ENCODE measurements around the gene LIMA1.
"Not testable (repeated sequence)": the region's sequence is repeated elsewhere in the genome, so short reads cannot be mapped to it uniquely, and the experiment has no call there.

LIMA1 gene

DNA sequence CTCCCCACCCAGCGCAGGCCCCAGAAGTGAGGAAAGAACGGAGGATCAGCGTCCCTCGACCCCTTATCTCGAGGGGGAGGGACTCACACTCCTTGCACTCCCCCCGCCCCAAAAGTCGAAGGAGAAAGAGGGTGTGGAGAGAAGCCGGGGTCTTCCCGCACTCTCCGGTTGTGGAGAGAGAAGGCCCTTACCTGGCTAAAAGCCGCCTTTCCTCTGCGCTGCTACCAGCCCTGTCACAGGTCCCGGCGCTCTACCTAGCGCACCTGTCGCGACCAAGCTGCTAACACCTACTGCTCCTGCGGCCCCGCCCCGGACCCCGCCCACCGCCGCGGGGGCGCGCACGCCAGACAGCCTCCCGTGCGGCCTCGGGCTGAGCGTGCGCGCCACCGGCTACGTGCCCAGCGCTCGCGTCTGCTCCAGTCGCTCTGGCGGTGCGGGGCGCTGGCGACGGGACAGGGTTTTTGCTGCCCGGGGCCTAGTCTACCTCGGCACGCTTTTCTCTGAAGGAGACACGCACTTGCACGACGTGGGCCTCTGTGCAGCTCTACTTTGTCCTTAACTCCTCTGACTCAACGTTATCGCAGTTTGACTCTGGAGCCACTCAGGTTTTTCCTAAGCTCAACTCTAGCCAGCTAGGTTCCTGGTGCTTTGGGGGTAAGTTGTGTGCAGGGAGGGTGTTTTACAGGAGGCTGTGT is at the start of gene LIMA1:
TSS of gene LIMA1 (minus strand) at position 292 of the 695 bp plus-strand sequence. CDS start 34,769 bp downstream, outside the sequence.
- DNase-seq = peak; percentile 85

DNA sequence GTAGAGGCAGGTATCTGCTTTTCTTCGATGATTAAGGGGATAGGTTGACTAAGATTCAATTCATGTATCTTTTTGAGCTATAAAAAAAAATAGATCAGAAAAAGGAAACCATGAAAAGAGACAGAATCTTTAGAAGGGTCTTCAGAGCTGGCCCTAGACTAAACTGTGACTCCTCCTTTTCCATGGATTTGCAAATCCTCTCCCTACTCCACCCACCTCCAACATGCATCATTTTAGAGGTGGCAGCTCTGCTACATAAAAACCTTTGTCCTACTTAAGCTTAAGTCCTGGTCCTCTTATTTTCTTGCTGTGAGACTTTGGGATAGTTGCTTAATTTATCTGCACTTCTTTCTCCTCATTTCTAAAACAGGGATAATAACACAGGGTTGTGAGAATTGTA is 48.4 kb upstream of the LIMA1 start:
- DNase-seq = no peak

DNA sequence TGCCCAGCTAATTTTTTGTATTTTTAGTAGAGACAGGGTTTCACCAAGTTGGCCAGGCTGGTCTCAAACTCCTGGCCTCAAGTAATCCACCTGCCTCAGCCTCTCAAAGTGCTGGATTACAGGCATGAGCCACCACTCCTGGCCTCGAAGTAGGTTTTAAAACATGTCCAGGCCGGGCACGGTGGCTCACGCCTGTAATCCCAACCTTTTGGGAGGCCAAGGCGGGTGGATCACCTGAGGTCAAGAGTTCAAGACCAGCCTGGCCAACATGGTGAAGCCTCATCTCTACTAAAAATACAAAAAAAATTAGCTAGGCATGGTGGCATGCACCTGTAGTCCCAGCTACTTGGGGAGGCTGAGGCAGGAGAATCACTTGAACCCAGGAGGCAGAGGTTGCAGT is 45.3 kb upstream of the LIMA1 start:
- DNase-seq = not testable (repeated sequence)

DNA sequence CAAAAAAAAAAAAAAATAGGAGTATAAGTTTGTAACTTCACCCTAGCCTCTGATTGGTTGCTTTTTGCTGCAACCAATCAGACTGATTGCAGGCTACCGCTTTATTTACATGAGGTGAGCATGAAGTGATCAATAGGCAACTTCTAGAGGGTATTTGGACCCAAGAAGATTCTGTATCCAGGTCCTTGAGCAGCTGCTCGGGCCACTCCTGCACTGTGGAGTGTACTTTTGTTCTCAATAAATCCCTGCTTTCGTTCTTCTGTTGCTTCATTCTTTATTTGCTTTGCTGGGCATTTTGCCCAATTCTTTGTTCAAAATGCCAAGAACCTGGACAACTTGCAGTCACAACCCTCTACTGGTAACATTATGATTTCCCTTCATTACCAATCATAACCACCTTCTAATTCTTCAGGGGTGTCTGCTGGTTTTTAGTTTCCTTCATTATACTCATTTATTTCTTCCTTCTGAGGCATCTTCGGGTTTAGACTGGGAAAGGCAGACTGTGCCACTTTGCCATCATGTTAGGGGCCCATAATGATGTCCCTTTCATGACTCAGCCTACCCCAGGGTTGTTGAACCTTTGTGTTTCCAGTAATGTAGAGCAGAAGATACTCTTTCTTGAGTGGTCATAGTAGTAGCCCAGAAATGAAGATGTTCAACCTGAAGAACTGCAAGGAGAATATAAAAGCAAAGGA is 43.4 kb upstream of the LIMA1 start:
- DNase-seq = peak; percentile 22

DNA sequence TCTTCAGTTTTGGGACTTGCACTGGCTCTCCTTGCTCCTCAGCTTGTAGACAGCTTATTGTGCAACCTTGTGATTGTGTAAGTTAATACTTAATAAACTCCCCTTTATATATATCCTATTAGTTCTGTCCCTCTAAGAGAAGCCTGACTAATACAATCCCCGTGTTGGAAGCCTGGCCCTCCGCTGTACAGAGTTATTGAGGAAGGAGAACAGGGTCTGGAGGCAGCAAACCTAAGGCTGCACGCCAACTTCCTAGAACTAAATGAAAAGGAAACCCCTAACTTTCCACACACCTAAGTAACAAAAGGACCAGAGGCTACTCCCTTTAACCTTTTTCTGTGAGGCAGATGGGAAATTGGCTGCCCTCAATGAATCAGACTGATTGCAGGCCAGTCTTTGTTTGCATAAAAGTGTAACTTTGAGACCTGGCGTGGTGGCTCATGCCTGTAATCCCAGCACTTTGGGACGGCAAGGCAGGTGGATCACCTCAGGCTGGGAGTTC is 42.6 kb upstream of the LIMA1 start:
- no peak for DNase-seq

DNA sequence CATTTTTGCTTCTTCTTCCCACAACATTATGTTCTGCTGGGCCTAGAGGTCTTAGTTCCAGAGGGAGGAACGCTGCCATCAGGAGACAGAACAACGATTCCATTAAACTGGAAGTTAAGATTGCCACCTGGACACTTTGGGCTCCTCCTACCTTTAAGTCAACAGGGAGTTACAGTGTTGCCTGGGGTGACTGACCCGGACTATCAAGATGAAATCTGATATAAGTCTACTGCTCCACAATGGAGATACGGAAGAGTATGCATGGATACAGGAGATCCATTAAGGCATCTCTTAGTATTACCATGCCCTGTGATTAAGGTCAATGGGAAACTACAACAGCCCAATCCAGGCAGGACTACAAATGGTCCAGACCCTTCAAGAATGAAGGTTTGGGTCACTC is 41.5 kb upstream of the LIMA1 start:
- DNase-seq = not testable (repeated sequence)

GRCh38 chr12:50324077-50324476 is 40.8 kb upstream of the LIMA1 start:
- DNase-seq = not testable (repeated sequence)

- DNase-seq = no peak
Observed at GRCh38 chr12:50322206-50322605, 38.9 kb upstream of the LIMA1 start.

GRCh38 chr12:50317203-50317602 is 33.9 kb upstream of the LIMA1 start:
- DNase-seq = no peak

- DNase-seq = no peak
Observed at GRCh38 chr12:50315803-50316202, 32.5 kb upstream of the LIMA1 start.

GRCh38 chr12:50314636-50315312 is 31.5 kb upstream of the LIMA1 start:
- no peak for DNase-seq

DNA sequence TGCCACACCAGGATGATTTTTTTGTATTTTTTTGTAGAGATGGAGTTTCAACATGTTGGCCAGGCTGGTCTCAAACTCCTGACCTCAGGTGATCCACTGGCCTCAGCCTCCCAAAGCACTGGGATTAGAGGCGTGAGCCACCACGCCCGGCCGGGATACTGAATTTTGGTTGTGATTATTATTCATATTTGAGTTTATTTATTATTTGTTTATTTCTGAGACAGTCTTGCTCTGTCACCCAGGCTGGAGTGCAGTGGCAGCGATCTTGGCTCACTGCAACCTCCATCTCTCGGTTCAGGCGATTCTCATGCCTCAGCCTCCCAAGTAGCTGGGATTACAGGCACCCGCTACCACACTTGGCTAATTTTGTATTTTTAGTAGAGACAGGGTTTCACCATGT is 30.7 kb upstream of the LIMA1 start:
- not testable (repeated sequence) for DNase-seq

DNA sequence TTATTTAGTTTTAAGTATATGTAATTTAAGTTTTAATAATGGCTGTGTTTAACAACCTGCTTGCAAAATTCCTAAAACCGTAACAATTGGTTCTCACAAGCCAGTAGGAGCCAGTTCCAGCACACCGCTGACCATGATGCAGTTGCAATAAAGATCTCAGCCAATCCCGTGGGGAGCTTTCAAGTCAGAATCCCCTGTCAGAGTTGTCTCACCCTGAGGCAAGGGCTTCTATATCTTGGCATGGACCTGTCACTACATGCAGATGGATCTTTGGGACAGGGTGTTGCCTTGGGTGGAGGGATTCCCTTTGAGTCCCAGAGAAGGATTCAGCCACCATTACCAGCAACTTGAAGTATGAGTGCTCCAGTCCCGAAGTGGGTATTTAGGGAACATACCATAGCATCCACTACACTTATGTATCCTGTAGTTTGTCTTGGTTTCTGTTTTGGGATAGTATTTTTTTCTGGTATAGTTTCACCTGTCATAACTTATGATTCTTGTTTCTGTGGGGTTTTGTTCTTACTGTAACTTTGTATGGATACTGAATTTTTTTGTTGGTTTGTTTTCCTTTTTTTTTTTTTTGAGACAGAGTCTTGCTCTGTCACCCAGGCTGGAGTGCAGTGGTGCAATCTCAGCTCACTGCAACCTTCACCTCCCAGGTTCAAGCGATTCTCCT is 30.1 kb upstream of the LIMA1 start:
- DNase-seq = no peak

- DNase-seq = peak; percentile 52
Observed at GRCh38 chr12:50311858-50312609, 28.7 kb upstream of the LIMA1 start.

GRCh38 chr12:50309950-50310349 is 26.6 kb upstream of the LIMA1 start:
- DNase-seq = no peak

GRCh38 chr12:50302686-50303085 is 19.4 kb upstream of the LIMA1 start:
- DNase-seq = peak; percentile 18

- DNase-seq = no peak
Observed at GRCh38 chr12:50297996-50298395, 14.7 kb upstream of the LIMA1 start.

DNA sequence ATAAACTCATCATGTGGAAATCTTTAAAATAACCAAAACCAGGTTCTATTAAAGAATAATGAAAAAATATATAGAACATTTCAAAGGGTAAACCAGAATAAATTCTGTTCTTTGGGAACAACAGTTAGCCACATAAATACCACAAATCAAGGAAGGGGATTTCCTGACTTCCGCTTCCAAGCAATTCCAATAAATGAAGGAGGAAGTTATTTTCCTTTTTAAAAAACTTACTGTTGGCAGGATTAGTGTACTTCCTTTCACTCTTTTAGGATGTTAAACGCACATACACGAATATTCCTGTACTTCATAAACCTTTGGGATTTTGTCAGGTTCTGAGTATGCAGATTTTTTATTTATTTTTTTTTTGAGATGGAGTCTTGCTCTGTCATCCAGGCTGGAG is 13.7 kb upstream of the LIMA1 start:
- no peak for DNase-seq

- DNase-seq = no peak
Observed at GRCh38 chr12:50296554-50296953, 13.2 kb upstream of the LIMA1 start.

GRCh38 chr12:50291377-50291776 is 8.1 kb upstream of the LIMA1 start:
- DNase-seq = no peak

DNA sequence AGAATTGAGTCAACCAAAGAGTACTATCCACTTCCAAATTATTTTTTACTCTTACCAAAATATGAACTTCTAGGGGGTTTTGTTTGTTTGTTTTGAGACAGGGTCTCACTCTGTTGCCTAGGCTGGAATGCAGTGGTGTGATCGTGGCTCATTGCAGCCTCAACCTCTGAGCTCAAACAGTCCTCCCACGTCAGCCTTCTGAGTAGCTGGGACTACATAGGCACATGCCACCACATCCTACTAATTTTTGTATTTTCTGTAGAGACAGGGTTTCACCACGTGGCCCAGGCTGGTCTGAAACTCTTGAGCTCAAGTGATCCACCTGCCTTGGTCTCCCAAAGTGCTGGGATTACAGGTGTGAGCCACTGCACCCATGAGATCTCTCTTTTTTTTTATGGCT is 7.4 kb upstream of the LIMA1 start:
- DNase-seq = not testable (repeated sequence)

DNA sequence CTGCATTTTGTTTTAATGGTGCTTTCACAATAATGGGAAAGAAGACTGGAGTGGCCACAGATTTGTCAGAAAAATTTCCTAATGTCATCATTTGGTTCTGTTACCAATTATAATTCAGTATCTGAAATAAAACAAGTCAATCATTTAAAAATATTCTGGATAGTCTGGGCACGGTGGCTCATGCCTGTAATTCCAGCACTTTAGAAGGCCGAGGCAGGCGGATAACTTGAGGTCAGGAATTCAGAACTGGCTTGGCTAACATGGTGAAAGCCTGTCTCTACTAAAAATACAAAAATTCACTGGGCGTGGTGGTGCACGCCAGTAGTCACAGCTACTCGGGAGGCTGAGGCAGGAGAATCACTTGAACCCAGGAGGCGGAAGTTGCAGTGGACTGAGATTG is 4.0 kb upstream of the LIMA1 start:
- DNase-seq = no peak
